Measurements from ENCODE around the gene SMAD3. TPM values are rescaled to one million over a fixed set of nuclear protein-coding genes. Genes with fewer than 3 reads are reported as not detected.
"Not testable (repeated sequence)": the region's sequence is repeated elsewhere in the genome, so short reads cannot be mapped to it uniquely, and the experiment has no call there.

SMAD3 gene
- total RNA-seq, 6 experiments from 2014 or later: 9.2 to 34.0 (median 14.4) TPM

- 43% methylated on average over 4 of the region's 5 CpGs for WGBS (ENCODE audit: insufficient coverage, low coverage, low lambda C conversion rate, missing lambda C conversion rate)
- DNase-seq (no peak), ATAC-seq (peak; percentile 49 to 84 (median 81))
- Histone ChIP-seq H3K4me1 (peaks cover 0 to 24% (median 14%) of the 10 kb centered on the region in 4 donors), H3K4me3 (no peak overlapping the region), H3K27ac (peak overlapping the region in 2 of 3 donors; percentile 3 to 15), H3K9me3 (no peaks in the 10 kb centered on the region), H3K27me3 (no peaks in the 10 kb centered on the region), H3K36me3 (no peaks in the 10 kb centered on the region)
- intact Hi-C loops (cut with DNase I): no loop called here
- TF ChIP-seq CTCF (IDR thresholded peaks at IDR 0.05) (no peak), POLR2A (IDR thresholded peaks at IDR 0.05) (no peak)
Measured at GRCh38 chr15:67019069-67019468, 46.3 kb upstream of the SMAD3 start.

- no peak for DNase-seq
- no peak overlapping the region for H3K27ac ChIP-seq
- intact Hi-C loops (cut with DNase I): no loop called here
- no peaks in the 10 kb centered on the region for H3K36me3 ChIP-seq
- H3K4me1 ChIP-seq: peaks cover 5 to 34% (median 20%) of the 10 kb centered on the region in 4 donors
- H3K4me3 ChIP-seq: no peak overlapping the region
- peak in 1 of 4 donors; percentile 7 for ATAC-seq
- no peaks in the 10 kb centered on the region for H3K27me3 ChIP-seq
- no peak for TF ChIP-seq CTCF (IDR thresholded peaks at IDR 0.05)
- TF ChIP-seq POLR2A (IDR thresholded peaks at IDR 0.05): no peak
- 51% methylated on average over 4 of the region's 5 CpGs for WGBS (ENCODE audit: insufficient coverage, low coverage, low lambda C conversion rate, missing lambda C conversion rate)
- H3K9me3 ChIP-seq: no peaks in the 10 kb centered on the region
Measured at GRCh38 chr15:67019884-67020520, 45.4 kb upstream of the SMAD3 start.

DNA sequence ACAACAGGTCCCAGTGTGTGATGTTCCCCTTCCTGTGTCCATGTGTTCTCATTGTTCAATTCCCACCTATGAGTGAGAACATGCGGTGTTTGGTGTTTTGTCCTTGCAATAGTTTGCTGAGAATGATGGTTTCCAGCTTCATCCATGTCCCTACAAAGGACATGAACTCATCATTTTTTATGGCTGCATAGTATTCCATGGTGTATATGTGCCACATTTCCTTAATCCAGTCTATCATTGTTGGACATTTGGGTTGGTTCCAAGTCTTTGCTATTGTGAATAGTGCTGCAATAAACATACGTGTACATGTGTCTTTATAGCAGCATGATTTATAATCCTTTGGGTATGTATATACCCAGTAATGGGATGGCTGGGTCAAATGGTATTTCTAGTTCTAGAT lies 44.7 kb upstream of the SMAD3 start:
- H3K4me3 ChIP-seq; H3K36me3 ChIP-seq; H3K27me3 ChIP-seq; intact Hi-C loops (cut with DNase I); H3K9me3 ChIP-seq; ATAC-seq; H3K27ac ChIP-seq; DNase-seq: not testable (repeated sequence)
- WGBS (ENCODE audit: insufficient coverage, low coverage, low lambda C conversion rate, missing lambda C conversion rate): 60% methylated on average over 1 of the region's 2 CpGs
- H3K4me1 ChIP-seq: peaks cover 6 to 40% (median 23%) of the 10 kb centered on the region in 4 donors

- Histone ChIP-seq H3K27me3 (no peaks in the 10 kb centered on the region), H3K4me1 (peaks cover 8 to 48% (median 27%) of the 10 kb centered on the region in 4 donors), H3K4me3 (no peak overlapping the region), H3K36me3 (no peaks in the 10 kb centered on the region), H3K9me3 (no peaks in the 10 kb centered on the region), H3K27ac (no peak overlapping the region)
- TF ChIP-seq CTCF (IDR thresholded peaks at IDR 0.05) (no peak), POLR2A (IDR thresholded peaks at IDR 0.05) (no peak)
- intact Hi-C loops (cut with DNase I): no loop called here
- DNase-seq (no peak), ATAC-seq (no peak)
Measured at GRCh38 chr15:67021455-67021854, 43.9 kb upstream of the SMAD3 start.

DNA sequence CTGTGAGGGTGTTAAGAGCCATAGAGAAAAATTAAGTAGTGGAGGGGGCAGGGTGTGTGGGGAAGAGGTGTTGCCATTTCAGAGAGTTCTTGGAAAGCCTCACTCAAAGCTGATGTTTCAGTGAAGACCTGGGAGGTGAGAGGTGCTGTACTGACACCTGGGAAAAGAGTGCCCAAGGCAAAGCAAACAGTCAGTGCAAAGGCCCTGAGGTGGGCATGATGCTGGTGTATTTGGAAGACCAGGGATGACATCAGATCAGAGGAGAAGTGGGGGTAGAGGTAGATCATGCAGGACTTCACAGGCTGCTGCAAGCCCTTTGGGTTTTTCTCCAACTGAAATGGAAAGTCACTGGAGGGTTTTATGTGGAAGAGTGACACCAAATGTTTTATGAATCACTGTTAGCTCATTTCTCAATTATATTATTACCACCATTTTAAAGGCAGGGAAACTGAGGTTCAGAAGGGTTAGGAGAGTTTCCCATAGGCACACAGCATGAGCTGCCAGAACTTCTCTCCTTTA lies 42.8 kb upstream of the SMAD3 start:
- Histone ChIP-seq H3K4me3 (no peak overlapping the region), H3K36me3 (no peaks in the 10 kb centered on the region), H3K27me3 (no peaks in the 10 kb centered on the region), H3K4me1 (peaks cover 10 to 58% (median 30%) of the 10 kb centered on the region in 4 donors), H3K27ac (no peak overlapping the region), H3K9me3 (no peaks in the 10 kb centered on the region)
- intact Hi-C loops (cut with DNase I): no loop called here
- no peak for TF ChIP-seq POLR2A (IDR thresholded peaks at IDR 0.05)
- TF ChIP-seq CTCF (IDR thresholded peaks at IDR 0.05): no peak
- ATAC-seq: no peak
- DNase-seq: no peak
